Stimulated activated memory B cell treated with anti-CD40 and anti-IgM and Interleukin-4, amounts not matched to agents 10 μg/mL and 1 μg/mL and 100 μg/mL, for 72 hours (primary cell): ENCODE measurements around the gene FNTB.

ENCODE experiments used
- ATAC-seq: fragments of 150-1000 bp; cut with Tn5 transposase; 2 replicates; pipeline ENCODE4 v1.10.0; 2021
- H3K27ac Mint-ChIP-seq: one replicate; pipeline ENCODE4 v1.8.0; 2022; ENCODE audit warnings: mild to moderate bottlenecking, mixed read lengths
- H3K27me3 Mint-ChIP-seq: one replicate; pipeline ENCODE4 v1.8.0; 2022; ENCODE audit warnings: mixed read lengths
- H3K36me3 Mint-ChIP-seq: one replicate; pipeline ENCODE4 v1.8.0; 2022; ENCODE audit warnings: mixed read lengths
- H3K4me1 Mint-ChIP-seq: one replicate; pipeline ENCODE4 v1.8.0; 2022; ENCODE audit warnings: mixed read lengths
- H3K4me3 Mint-ChIP-seq: one replicate; pipeline ENCODE4 v1.8.0; 2022; ENCODE audit warnings: mild to moderate bottlenecking, moderate library complexity, mixed read lengths
- H3K9me3 Mint-ChIP-seq: one replicate; pipeline ENCODE4 v1.8.0; 2022; ENCODE audit warnings: mixed read lengths

Gene FNTB

GRCh38 chr14:64966976-64967375, 19.7 kb upstream of the FNTB start:
- Mint-ChIP-seq H3K27ac (no peak overlapping the region), H3K27me3 (peaks cover 18% of the 10 kb centered on the region), H3K4me3 (no peak overlapping the region), H3K9me3 (no peaks in the 10 kb centered on the region), H3K36me3 (no peaks in the 10 kb centered on the region), H3K4me1 (peaks cover 14% of the 10 kb centered on the region)
- no peak for ATAC-seq

GRCh38 chr14:64968167-64968566, 18.5 kb upstream of the FNTB start:
- peaks cover 17% of the 10 kb centered on the region for H3K4me1 Mint-ChIP-seq
- no peak overlapping the region for H3K4me3 Mint-ChIP-seq
- H3K27me3 Mint-ChIP-seq, result peaks cover 19% of the 10 kb centered on the region
- no peaks in the 10 kb centered on the region for H3K9me3 Mint-ChIP-seq
- no peaks in the 10 kb centered on the region for H3K36me3 Mint-ChIP-seq
- ATAC-seq, result no peak
- no peak overlapping the region for H3K27ac Mint-ChIP-seq

- Mint-ChIP-seq H3K36me3 (no peaks in the 10 kb centered on the region), H3K9me3 (no peaks in the 10 kb centered on the region), H3K4me1 (peaks cover 12% of the 10 kb centered on the region), H3K27ac (no peak overlapping the region), H3K4me3 (no peak overlapping the region), H3K27me3 (peaks cover 24% of the 10 kb centered on the region)
- no peak for ATAC-seq
These were observed 18.0 kb upstream of the FNTB start for GRCh38 chr14:64968651-64969050.

DNA sequence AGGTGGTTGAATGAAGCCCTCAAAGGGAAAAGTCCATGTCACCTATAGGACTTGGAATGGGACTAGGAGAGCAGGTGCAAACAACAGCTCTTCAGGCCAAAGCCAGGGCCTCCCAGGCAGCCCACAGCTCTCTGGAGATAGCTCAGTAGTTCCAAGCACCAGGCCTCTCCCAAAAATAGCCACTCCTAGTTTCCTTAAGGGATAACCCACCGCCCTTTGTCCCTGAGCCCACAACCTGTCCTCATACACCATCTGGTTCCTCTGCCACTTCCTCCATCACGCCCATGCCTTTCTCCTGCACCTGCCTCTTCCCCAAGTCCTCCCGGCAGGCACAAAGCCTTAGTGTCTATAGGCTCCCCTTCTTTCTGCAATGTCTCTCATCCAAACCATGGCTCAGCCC, 16.7 kb upstream of the FNTB start:
- Mint-ChIP-seq H3K4me1 (peaks cover 11% of the 10 kb centered on the region), H3K4me3 (no peak overlapping the region), H3K27ac (no peak overlapping the region)

DNA sequence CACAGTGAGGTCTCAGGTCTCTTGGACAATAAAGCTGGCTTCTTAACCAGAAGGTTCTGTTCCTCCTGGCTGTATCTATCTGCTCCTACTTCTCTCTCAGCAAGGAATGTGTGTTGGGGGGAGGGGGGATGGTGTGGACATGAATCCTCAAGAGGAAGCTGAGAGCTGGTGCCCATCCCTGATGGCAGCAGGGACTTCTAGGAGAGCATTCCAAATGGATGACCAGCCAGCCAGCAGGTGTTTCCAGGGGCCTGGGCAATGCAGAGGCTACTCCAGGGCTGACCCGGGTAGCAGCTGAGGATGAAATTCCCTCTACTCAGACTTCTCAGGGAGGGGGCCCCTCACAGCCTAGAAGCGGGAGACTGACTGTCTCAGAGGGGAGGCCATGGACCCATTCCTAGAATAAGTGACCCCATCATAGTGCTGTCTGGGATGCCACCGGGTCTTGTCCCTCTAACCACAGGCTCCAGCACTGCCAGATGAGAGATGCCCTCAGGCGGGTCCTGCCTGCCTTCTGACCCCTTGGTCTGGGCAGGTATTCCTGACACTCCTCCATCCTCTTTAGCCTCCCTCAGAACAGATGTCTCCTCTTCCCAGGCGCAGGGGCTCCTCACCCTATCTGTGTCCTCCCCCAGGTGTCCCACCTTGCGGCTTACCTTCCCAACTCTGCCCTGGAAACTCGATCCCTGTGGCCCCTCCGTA, 15.8 kb upstream of the FNTB start:
- H3K4me3 Mint-ChIP-seq, result peak overlapping the region; percentile 55
- H3K9me3 Mint-ChIP-seq, result no peaks in the 10 kb centered on the region
- peaks cover 5% of the 10 kb centered on the region for H3K4me1 Mint-ChIP-seq
- H3K27ac Mint-ChIP-seq, result no peak overlapping the region
- H3K27me3 Mint-ChIP-seq, result peaks cover 31% of the 10 kb centered on the region
- no peak for ATAC-seq
- H3K36me3 Mint-ChIP-seq, result no peaks in the 10 kb centered on the region

More for the DNA sequence above, 16.7 kb upstream of the FNTB start:
- Mint-ChIP-seq H3K36me3 (no peaks in the 10 kb centered on the region), H3K27me3 (peaks cover 31% of the 10 kb centered on the region), H3K9me3 (no peaks in the 10 kb centered on the region)
- no peak for ATAC-seq

GRCh38 chr14:64971491-64971942, 15.2 kb upstream of the FNTB start:
- peaks cover 31% of the 10 kb centered on the region for H3K27me3 Mint-ChIP-seq
- peak overlapping the region; percentile 55 for H3K4me3 Mint-ChIP-seq
- peaks cover 5% of the 10 kb centered on the region for H3K4me1 Mint-ChIP-seq
- no peaks in the 10 kb centered on the region for H3K36me3 Mint-ChIP-seq
- ATAC-seq, result no peak
- H3K27ac Mint-ChIP-seq, result no peak overlapping the region
- no peaks in the 10 kb centered on the region for H3K9me3 Mint-ChIP-seq

GRCh38 chr14:64971943-64972791, 14.5 kb upstream of the FNTB start, which contains the start of gene RAB15:
Gene RAB15, minus strand, starts transcription at chr14:64972336. Its CDS starts 260 bp downstream, at chr14:64972076.
- Mint-ChIP-seq H3K4me3 (peak within 1 kb of the TSS; percentile 84), H3K9me3 (no peaks in the 10 kb centered on the region), H3K4me1 (peaks cover 5% of the 10 kb centered on the region), H3K36me3 (no peaks in the 10 kb centered on the region), H3K27me3 (peaks cover 31% of the 10 kb centered on the region), H3K27ac (peak within 1 kb of the TSS; percentile 54)
- ATAC-seq, result peak; percentile 64

GRCh38 chr14:64973026-64973442, 13.7 kb upstream of the FNTB start:
- ATAC-seq, result no peak
- Mint-ChIP-seq H3K9me3 (no peaks in the 10 kb centered on the region), H3K27ac (no peak overlapping the region)

GRCh38 chr14:64973826-64974225, 12.9 kb upstream of the FNTB start:
- Mint-ChIP-seq H3K9me3 (no peaks in the 10 kb centered on the region), H3K4me3 (no peak overlapping the region), H3K27ac (no peak overlapping the region), H3K4me1 (peaks cover 5% of the 10 kb centered on the region), H3K36me3 (no peaks in the 10 kb centered on the region), H3K27me3 (peaks cover 31% of the 10 kb centered on the region)
- ATAC-seq, result no peak

More at GRCh38 chr14:64973026-64973442, 13.7 kb upstream of the FNTB start:
- H3K4me1 Mint-ChIP-seq, result peaks cover 5% of the 10 kb centered on the region
- H3K4me3 Mint-ChIP-seq, result peak overlapping the region; percentile 84
- H3K27me3 Mint-ChIP-seq, result peaks cover 31% of the 10 kb centered on the region
- H3K36me3 Mint-ChIP-seq, result no peaks in the 10 kb centered on the region

GRCh38 chr14:64974563-64974962, 12.1 kb upstream of the FNTB start:
- Mint-ChIP-seq H3K27ac (no peak overlapping the region), H3K36me3 (no peaks in the 10 kb centered on the region), H3K4me3 (no peak overlapping the region), H3K4me1 (peaks cover 5% of the 10 kb centered on the region), H3K27me3 (peaks cover 31% of the 10 kb centered on the region), H3K9me3 (no peaks in the 10 kb centered on the region)
- ATAC-seq, result no peak

DNA sequence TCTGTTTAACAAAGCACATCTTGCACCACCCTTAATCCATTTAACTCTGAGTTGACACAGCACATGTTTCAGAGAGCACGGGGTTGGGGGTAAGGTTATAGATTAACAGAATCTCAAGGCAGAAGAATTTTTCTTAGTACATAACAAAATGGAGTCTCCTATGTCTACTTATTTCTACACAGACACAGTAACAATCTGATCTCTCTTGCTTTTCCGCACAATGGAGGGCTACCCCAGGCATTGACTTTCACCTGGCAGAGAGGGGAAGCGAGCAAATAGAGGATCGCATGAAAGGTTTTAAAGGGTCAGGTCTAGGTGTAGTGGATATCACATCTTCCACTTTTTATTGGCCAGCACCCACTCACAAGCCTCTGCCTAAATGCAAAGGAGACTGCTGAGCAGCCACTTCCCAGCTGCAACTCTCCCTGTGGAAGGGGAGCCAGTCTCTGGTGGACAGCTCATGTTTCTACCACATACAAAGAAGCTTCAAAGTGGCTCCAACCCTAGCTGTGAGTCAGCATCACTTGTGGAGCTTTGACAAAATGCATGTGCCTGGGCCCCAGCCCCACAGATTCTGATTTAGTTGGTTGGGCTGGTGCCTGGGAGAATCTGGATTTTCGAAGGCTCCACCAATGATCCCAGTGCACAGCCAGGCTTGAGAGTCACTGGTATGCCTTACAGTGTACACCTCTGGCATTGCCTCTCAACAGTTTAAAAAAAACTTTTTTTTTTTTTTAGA, 7.2 kb upstream of the FNTB start:
- no peak overlapping the region for H3K4me3 Mint-ChIP-seq
- H3K9me3 Mint-ChIP-seq, result no peaks in the 10 kb centered on the region
- ATAC-seq, result no peak
- peaks cover 7% of the 10 kb centered on the region for H3K4me1 Mint-ChIP-seq
- no peaks in the 10 kb centered on the region for H3K36me3 Mint-ChIP-seq
- peaks cover 14% of the 10 kb centered on the region for H3K27me3 Mint-ChIP-seq
- no peak overlapping the region for H3K27ac Mint-ChIP-seq

- peak overlapping the region; percentile 42 for H3K27ac Mint-ChIP-seq
- H3K4me1 Mint-ChIP-seq, result peaks cover 19% of the 10 kb centered on the region
- H3K4me3 Mint-ChIP-seq, result peak overlapping the region; percentile 60
- peaks cover 14% of the 10 kb centered on the region for H3K27me3 Mint-ChIP-seq
- no peaks in the 10 kb centered on the region for H3K9me3 Mint-ChIP-seq
- no peaks in the 10 kb centered on the region for H3K36me3 Mint-ChIP-seq
- no peak for ATAC-seq
These were observed 3.0 kb upstream of the FNTB start for GRCh38 chr14:64983439-64984310.

DNA sequence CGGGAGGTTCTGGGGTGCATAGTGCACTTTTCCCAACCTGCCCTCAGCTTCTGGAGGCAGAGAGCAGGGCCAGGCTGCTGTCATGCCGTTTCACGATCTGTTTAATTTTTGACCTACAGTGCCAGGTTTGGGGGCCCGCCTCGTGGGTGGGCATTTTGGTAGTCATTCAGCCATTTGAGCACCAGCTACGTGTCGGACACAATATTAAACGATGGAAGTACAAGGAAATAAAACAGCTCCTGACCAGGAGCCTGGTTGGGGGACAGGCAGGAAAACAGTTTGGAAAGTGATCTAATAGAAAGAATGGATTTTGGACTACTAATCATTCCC, 708 bp downstream of the FNTB start:
- Mint-ChIP-seq H3K9me3 (no peaks in the 10 kb centered on the region), H3K27ac (peak overlapping the region; percentile 84), H3K27me3 (peaks cover 12% of the 10 kb centered on the region), H3K4me1 (peaks cover 45% of the 10 kb centered on the region), H3K36me3 (peaks cover 4% of the 10 kb centered on the region), H3K4me3 (peak overlapping the region; percentile 88)
- ATAC-seq, result no peak

GRCh38 chr14:64990296-64990695, 3.6 kb downstream of the FNTB start:
- no peak for ATAC-seq
- no peaks in the 10 kb centered on the region for H3K9me3 Mint-ChIP-seq
- no peak overlapping the region for H3K4me3 Mint-ChIP-seq
- peaks cover 4% of the 10 kb centered on the region for H3K36me3 Mint-ChIP-seq
- no peaks in the 10 kb centered on the region for H3K27me3 Mint-ChIP-seq
- H3K27ac Mint-ChIP-seq, result no peak overlapping the region
- H3K4me1 Mint-ChIP-seq, result peaks cover 39% of the 10 kb centered on the region
